Measurements from ENCODE around the gene FARSB.

Gene FARSB

GRCh38 chr2:222656526-222657446 is 894 bp upstream of the FARSB start:
- no peak for DNase-seq

GRCh38 chr2:222653280-222653679 is 2.6 kb downstream of the FARSB start:
- DNase-seq = no peak

GRCh38 chr2:222652491-222653255 is 3.2 kb downstream of the FARSB start:
- no peak for DNase-seq

- no peak for DNase-seq
Observed at GRCh38 chr2:222651718-222652418, 4.0 kb downstream of the FARSB start.

GRCh38 chr2:222649801-222650200 is 6.1 kb downstream of the FARSB start:
- DNase-seq = no peak

GRCh38 chr2:222646008-222646407 is 9.9 kb downstream of the FARSB start:
- no peak for DNase-seq

GRCh38 chr2:222643134-222643533 is 12.8 kb downstream of the FARSB start:
- no peak for DNase-seq

- DNase-seq = no peak
Observed at GRCh38 chr2:222641336-222641735, 14.6 kb downstream of the FARSB start.

- no peak for DNase-seq
Observed at GRCh38 chr2:222637067-222637466, 18.8 kb downstream of the FARSB start.

GRCh38 chr2:222635295-222635694 is 20.6 kb downstream of the FARSB start:
- DNase-seq = no peak

- no peak for DNase-seq
Observed at GRCh38 chr2:222627764-222628163, 28.1 kb downstream of the FARSB start.

- no peak for DNase-seq
Observed at GRCh38 chr2:222623756-222624309, 32.1 kb downstream of the FARSB start.

- DNase-seq = no peak
Observed at GRCh38 chr2:222622910-222623309, 33.0 kb downstream of the FARSB start.

- no peak for DNase-seq
Observed at GRCh38 chr2:222621893-222622292, 34.0 kb downstream of the FARSB start.

GRCh38 chr2:222615320-222615719 is 40.6 kb downstream of the FARSB start:
- DNase-seq = no peak

GRCh38 chr2:222613715-222614331 is 42.1 kb downstream of the FARSB start:
- DNase-seq = no peak

- DNase-seq = no peak
Observed at GRCh38 chr2:222611684-222612083, 44.2 kb downstream of the FARSB start.

- DNase-seq = no peak
Observed at GRCh38 chr2:222610746-222611145, 45.1 kb downstream of the FARSB start.

- DNase-seq = no peak
Observed at GRCh38 chr2:222609381-222609780, 46.5 kb downstream of the FARSB start.

GRCh38 chr2:222608081-222608480 is 47.8 kb downstream of the FARSB start:
- no peak for DNase-seq

- DNase-seq = no peak
Observed at GRCh38 chr2:222606306-222606705, 49.6 kb downstream of the FARSB start.

- DNase-seq = no peak
Observed at GRCh38 chr2:222604749-222605515, 51.0 kb downstream of the FARSB start.
